OCI-LY7 (cell line): ENCODE measurements around the gene WNT6. TPM values are rescaled to one million over a fixed set of nuclear protein-coding genes. Genes with fewer than 3 reads are reported as not detected.

Experiments used
- BruUV-seq: library from RNA; stranded (reverse); fragments of 400-500 nt; replicated peaks from 2 replicates; lab custom pipeline; 2021; lab: Mats Ljungman, UMichigan
- CTCF ChIA-PET: fragments of 300-600 bp; sonication (Branson Sonifier 250); formaldehyde crosslinking; loops from one replicate; lab custom pipeline; 2022; ENCODE audit warnings: antibody characterized with exemption; ENCODE audit not compliant: unreplicated experiment; lab: Charles Lee
- POLR2A ChIA-PET: fragments of 300-600 bp; sonication (Branson Sonifier 250); formaldehyde crosslinking; loops from one replicate; lab custom pipeline; 2022; ENCODE audit warnings: antibody characterized with exemption; lab: Charles Lee
- DNase-seq: peaks from one replicate; pipeline ENCODE4 v3.0.0-alpha.2; 2015; ENCODE audit warnings: low spot score
- H2AFZ ChIP-seq: fragments of 200-600 bp; sonication (generic), shearing (Covaris generic); 2 replicates; pipeline ENCODE4 v1.6.1; 2014; ENCODE audit warnings: mild to moderate bottlenecking, antibody characterized with exemption, low read length, moderate library complexity
- H3K27ac ChIP-seq: fragments of 200-600 bp; sonication (generic); 2 replicates; pipeline ENCODE4 v1.5.1; 2014; ENCODE audit warnings: mixed run types, low read depth, mild to moderate bottlenecking, moderate library complexity, low read length, inconsistent platforms; ENCODE audit not compliant: poor library complexity, severe bottlenecking
- H3K36me3 ChIP-seq: fragments of 200-600 bp; sonication (generic); 2 replicates; pipeline ENCODE4 v1.6.1; 2014; ENCODE audit warnings: mild to moderate bottlenecking, antibody characterized with exemption, low read length, moderate library complexity, mixed read lengths; ENCODE audit not compliant: insufficient read depth
- H3K4me1 ChIP-seq: fragments of 200-600 bp; sonication (generic); 2 replicates; pipeline ENCODE4 v1.5.1; 2014; ENCODE audit warnings: mild to moderate bottlenecking, low read length; ENCODE audit not compliant: insufficient read depth, poor library complexity, severe bottlenecking
- H3K4me2 ChIP-seq: fragments of 200-600 bp; sonication (generic); 2 replicates; pipeline ENCODE4 v1.6.1; 2014; ENCODE audit warnings: mild to moderate bottlenecking, low read length
- H3K4me3 ChIP-seq: fragments of 200-600 bp; sonication (generic); 2 replicates; pipeline ENCODE4 v1.5.1; 2014; ENCODE audit warnings: mild to moderate bottlenecking, low read depth, low read length; ENCODE audit not compliant: poor library complexity, severe bottlenecking
- H3K79me2 ChIP-seq: fragments of 200-600 bp; sonication (generic); 2 replicates; pipeline ENCODE4 v1.6.1; 2016; ENCODE audit warnings: low read depth, mild to moderate bottlenecking, low read length, moderate library complexity, mixed read lengths; ENCODE audit not compliant: insufficient read depth
- H3K9me2 ChIP-seq: fragments of 200-600 bp; sonication (generic); 2 replicates; pipeline ENCODE4 v1.6.1; 2016; ENCODE audit warnings: mild to moderate bottlenecking, low read length, mixed read lengths; ENCODE audit not compliant: insufficient read depth
- H3K9me3 ChIP-seq: fragments of 200-600 bp; sonication (generic); 2 replicates; pipeline ENCODE4 v1.6.1; 2014; ENCODE audit warnings: mild to moderate bottlenecking, mixed run types, low read length, mixed read lengths
- H4K20me1 ChIP-seq: fragments of 200-600 bp; sonication (generic); 2 replicates; pipeline ENCODE4 v1.6.1; 2014; ENCODE audit warnings: mild to moderate bottlenecking, antibody characterized with exemption, low read length, moderate library complexity, mixed read lengths; ENCODE audit not compliant: insufficient read depth
- CTCF ChIP-seq: fragments of 200-600 bp; sonication (generic); conservative IDR thresholded peaks from 2 replicates; pipeline ENCODE4 v1.5.1; 2014; ENCODE audit warnings: mild to moderate bottlenecking, antibody characterized with exemption, low read length, moderate library complexity, mixed read lengths
- EZH2phosphoT487 ChIP-seq: fragments of 200-600 bp; sonication (generic); IDR thresholded peaks from 2 replicates; pipeline ENCODE4 v1.6.1; 2018; ENCODE audit warnings: low read depth, borderline replicate concordance, mild to moderate bottlenecking, mixed run types, antibody characterized with exemption, low read length, moderate library complexity, mixed read lengths
- intact Hi-C: fragments of 100-400 bp; cut with micrococcal nuclease; formaldehyde crosslinking; loops from one replicate; pipeline ENCODE4 v1.10.0; 2022; ENCODE audit not compliant: unreplicated experiment
- total RNA-seq, 2 experiments: library from RNA; depleted of rRNA in 1 of 2; stranded (reverse); fragments of >200 nt in 1 of 2; shearing (Covaris generic) in 1 of 2; gene quantifications; 2 replicates each; pipeline ENCODE4 v1.2.3, GENCODE V29; 2014 to 2022

WNT6 gene
- total RNA-seq, 2 experiments from 2014 or later, result 0.74 TPM; not detected in 1

GRCh38 chr2:218884519-218884918 is 24.9 kb downstream of the WNT6 start:
- Histone ChIP-seq H3K4me1 (peaks cover 67% of the 10 kb centered on the region), H4K20me1 (no peaks in the 10 kb centered on the region), H3K9me3 (no peaks in the 10 kb centered on the region), H3K4me2 (no peak overlapping the region), H3K9me2 (no peaks in the 10 kb centered on the region), H3K27ac (no peak overlapping the region), H3K79me2 (no peaks in the 10 kb centered on the region), H3K36me3 (no peaks in the 10 kb centered on the region), H2AFZ (no peak overlapping the region), H3K4me3 (no peak overlapping the region)
- BruUV-seq, result no TSS peak
- intact Hi-C loops, result loop anchor here (10.0 kb wide), 1 partner anchor 390 kb away; the partner anchor contains the start of gene DNAJB2
- ChIA-PET CTCF (no interaction called here), POLR2A (interaction anchor here (2.4 kb wide), 1 partner anchor 12 kb away, joined by 12 read pairs; no protein-coding TSS in a partner anchor)
- TF ChIP-seq EZH2phosphoT487, result no peak
- no peak for TF ChIP-seq CTCF
- DNase-seq, result no peak

GRCh38 chr2:218885981-218886947 is 26.7 kb downstream of the WNT6 start:
- no TSS peak for BruUV-seq
- H3K36me3 ChIP-seq, result no peaks in the 10 kb centered on the region
- TF ChIP-seq EZH2phosphoT487, result no peak
- TF ChIP-seq CTCF, result no peak
- no peaks in the 10 kb centered on the region for H3K79me2 ChIP-seq
- ChIA-PET POLR2A (interaction anchor here (0.8 to 2.7 kb wide), 3 partner anchors 9 to 135 kb away, joined by 3 to 26 read pairs (median 13); no protein-coding TSS in a partner anchor), CTCF (interaction anchor here (0.6 to 3.9 kb wide), 3 partner anchors 10 to 587 kb away, joined by 4 to 25 read pairs (median 17); no protein-coding TSS in a partner anchor)
- intact Hi-C loops, result loop anchor here (10.0 kb wide), 1 partner anchor 389 kb away; the partner anchor contains the start of gene DNAJB2
- peak; percentile 59 for DNase-seq
- no peaks in the 10 kb centered on the region for H4K20me1 ChIP-seq
- peak overlapping the region; percentile 3; the same call in 1 of the 2 replicates for H2AFZ ChIP-seq
- no peak overlapping the region for H3K27ac ChIP-seq
- no peaks in the 10 kb centered on the region for H3K9me3 ChIP-seq
- no peaks in the 10 kb centered on the region for H3K9me2 ChIP-seq
- peak overlapping the region; percentile 37; the same call in 1 of the 2 replicates for H3K4me2 ChIP-seq
- H3K4me3 ChIP-seq, result no peak overlapping the region
- H3K4me1 ChIP-seq, result peaks cover 50% of the 10 kb centered on the region
